Inflammatory macrophage treated with lipopolysaccharide for 1 hour (primary cell): ENCODE measurements around the gene CSF2.
"Not testable (repeated sequence)": the region's sequence is repeated elsewhere in the genome, so short reads cannot be mapped to it uniquely, and the experiment has no call there.

Experiments used
- DNase-seq, 2 donors: peaks; one replicate each; pipeline ENCODE4 v3.0.0-alpha.2; 2020 to 2022

CSF2 gene

DNA sequence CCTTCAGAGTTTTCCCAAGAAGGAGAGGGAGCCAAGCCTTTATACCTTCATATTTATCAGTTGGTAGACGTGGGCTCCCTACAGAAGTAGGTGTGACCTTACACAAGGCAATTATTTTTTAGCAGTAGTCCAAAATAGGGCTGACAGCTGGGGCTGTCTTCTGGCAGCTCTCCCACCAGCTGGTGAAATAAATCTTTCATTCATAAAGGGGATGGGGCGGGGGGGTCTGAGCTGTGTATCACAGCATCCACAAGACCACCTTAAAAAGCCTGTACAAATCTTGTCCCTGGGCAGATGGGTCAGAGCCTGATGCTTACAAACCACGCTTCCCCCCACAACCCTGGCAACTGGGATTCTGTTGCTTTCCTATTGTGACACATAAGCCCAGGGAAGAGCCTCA lies 19.7 kb downstream of the CSF2 start:
- no peak for DNase-seq

DNA sequence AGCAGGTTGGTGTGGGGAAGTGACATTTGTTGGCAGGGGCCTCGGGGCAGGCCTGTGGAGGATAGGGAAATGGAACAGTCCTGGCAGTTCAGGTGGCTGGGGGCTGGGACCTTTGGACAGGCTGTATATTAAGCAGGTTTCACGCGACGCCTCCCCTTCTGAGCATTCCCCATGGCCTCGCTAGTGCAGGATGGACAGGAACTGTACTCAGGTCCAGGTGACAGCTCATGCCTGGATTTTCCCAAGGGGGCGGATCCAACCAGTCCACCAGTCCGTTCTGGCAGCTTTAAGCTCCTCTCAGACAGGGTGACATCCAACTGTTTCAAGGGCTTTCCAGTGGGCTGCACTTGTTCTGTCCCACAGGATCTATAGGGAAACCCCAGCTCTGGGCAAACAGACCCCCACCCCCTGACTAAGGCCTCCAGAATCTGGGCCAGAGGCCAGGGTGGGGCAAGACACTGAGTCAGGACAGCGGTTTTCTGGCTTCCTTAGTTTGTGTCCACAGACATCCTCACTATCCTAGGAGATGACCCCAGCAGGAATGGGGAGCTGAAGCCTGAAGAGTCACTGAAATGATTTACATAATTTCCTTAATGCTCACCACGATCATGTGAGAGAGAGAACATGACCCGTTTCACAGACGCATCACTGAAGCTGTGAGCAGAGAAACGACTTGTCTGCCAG lies 20.9 kb downstream of the CSF2 start:
- DNase-seq = peak; percentile 52 to 80

DNA sequence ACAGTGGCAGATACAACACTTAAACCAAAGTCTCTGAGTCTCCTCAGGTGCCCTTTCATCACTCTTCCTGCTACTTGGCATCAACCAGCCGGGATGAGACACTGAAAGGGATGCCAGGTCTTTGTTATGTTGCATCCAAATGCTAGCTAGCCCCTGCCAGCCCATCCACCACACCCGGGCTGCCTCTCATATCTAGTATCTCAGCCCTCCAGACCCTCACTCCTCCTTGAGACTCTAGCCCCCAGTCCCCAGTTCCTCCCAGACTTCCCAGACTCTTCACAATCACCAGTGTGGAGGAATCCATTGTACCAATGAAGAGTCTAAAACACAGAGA lies 21.5 kb downstream of the CSF2 start:
- no peak for DNase-seq

DNA sequence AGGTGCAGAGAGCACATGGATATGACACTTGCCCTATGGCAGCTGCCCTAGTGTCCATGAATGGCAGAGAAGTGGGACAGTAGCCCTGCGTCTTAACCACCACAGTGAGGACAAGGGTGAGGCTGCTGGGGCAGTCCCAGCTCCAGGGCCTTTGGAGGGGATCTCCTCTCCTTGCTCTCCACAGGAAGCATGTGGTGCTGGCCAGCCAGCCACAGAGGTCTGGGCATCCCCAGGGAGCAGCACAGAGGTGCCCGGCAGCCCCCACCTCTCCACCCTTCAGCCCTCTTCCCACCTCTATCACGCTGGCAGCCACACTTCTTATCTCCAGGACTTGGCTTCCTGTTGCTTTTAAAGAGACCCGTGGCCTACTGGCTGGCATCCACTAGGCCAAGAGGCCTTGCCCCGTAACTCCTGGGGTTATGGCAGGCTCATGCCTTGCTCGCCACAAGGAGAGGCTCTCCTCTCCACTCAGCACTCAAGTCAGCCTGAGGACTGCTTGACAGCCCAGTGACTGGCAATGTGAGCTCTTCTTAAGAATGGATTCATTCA lies 21.9 kb downstream of the CSF2 start:
- DNase-seq = peak; percentile 37 to 76

DNA sequence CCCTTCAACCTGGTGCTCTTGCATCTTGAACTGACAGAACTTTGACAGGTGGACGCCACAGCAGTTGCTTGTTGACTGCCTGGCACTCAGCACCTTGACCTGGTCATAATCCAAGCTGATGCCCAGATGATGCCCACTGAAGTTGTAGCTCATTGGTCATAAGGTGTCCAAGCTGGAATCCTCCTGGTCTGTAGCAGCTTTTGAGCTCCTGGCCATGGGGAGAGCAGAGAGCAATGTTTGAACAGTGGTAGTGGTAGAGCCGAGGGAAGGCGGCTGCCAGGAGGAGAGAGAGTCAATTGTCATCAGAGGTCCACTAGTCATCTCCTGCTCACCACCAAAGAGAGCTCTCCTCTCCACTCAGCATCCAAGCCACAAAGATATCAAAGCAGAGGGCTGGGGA lies 23.3 kb downstream of the CSF2 start:
- DNase-seq = no peak

DNA sequence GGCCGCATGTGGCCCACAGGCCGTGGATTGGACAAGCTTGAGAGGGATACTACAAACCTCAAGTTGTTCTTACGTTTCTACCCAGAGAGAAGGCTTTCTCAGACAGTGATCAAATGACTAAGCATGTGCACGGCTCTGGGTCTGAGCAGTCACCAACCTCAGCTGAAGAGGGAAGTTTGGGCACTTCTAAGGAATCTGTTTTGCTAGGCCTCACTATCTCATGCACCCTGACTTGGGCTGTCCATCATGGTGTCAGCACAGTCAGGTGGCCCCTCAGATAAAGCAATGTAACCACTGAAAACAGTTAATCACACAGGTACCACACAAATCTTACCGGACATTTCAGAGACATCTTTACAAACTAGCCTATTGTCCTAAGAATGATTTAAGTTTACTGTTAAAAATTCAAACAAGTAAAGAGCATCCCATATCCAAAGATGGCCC lies 24.6 kb downstream of the CSF2 start:
- peak; percentile 42 to 66 for DNase-seq

DNA sequence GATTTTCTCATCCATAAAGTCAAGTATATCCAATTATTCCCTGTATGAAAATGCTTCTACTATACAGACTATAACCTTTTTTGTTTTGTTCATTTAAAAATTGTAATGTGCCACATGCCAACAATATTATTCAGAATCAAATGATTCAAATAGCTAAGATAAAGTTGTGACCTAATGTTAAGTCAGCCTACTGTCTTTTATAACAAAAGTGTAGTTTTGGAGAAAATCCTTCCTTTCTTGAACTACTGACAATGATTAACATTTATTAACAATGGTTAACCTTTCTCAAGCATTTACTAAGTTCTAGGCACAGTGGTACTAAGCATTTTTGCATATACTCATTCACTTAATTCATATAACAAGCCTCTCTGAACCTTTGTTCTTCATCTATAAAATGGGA lies 25.0 kb downstream of the CSF2 start:
- no peak for DNase-seq

DNA sequence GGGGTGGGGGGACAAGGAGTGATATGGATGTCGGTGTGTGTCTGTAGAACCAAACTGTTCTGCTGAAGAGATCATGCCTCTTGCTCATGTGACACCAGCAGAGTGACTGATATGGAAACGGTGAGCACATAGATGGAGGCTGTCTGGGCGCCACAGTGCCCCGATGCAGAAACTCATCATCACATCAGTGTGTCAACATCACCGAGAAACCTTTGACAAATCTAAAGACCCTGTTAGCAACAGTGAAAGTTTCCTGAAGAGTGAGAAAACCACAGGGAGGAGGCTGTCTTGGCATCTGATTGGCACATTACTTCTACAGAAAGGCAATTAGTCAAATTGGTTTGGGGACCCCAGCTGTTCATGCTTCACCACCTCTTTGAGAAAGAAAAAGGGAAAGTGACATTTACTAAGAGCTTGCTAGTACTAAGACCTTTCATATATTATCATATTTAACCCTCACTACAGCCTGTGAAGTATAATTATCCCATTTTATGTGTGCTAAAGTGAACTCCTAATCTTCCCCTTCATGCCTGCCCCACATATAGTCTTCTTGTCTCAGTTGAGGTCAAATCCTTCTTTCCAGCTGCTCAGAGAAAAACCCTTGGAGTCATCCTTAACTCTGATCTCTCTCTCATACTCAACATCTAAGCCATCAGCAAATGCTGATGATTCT lies 25.6 kb downstream of the CSF2 start:
- no peak for DNase-seq

DNA sequence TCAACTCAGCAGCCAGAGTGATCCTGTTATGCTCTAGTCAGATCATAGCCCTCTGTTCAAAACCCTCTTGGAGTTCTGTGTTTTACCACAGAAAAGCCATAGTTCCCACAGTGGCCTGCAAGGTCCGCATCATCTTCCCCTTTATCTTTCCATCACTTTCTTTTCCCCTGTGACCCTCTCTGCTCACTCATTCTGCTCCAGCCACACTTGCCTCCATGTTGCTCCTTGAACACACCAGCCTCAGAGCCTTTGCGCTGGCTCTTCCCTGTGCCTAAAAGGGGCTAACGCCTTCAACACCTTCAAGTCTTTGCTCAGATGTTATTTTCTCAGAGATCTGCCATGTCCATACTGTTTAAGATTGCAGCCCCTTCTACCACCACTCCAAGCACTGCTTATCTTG lies 26.3 kb downstream of the CSF2 start:
- DNase-seq = no peak

DNA sequence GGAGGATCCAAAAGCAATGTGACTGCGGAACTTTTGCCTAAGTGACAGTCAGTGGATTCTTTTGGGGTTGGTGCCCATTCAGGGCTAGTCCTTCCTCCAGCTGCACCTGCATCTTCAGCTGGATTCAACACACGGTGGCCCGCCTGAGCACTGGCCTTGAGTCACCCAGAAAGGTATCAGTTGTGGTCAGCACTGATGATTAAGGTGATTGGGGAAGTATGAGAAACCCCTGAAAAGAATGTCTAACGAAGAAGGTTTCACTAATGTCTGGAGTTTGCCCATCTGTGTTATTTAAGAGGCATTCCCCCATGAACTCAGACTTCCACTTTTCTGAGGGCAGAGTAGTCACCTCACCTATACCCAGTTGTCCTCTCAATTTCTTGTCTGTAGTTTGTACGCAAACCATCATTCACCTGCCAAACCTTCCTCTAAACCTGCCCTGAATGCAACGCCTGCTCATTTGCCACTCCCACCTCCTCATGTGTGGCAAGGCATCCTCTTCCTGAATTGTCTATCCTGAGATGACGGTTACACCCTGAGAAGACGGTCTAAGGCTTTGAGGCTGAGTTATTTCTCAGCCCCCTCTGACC lies 27.2 kb downstream of the CSF2 start:
- DNase-seq = no peak

DNA sequence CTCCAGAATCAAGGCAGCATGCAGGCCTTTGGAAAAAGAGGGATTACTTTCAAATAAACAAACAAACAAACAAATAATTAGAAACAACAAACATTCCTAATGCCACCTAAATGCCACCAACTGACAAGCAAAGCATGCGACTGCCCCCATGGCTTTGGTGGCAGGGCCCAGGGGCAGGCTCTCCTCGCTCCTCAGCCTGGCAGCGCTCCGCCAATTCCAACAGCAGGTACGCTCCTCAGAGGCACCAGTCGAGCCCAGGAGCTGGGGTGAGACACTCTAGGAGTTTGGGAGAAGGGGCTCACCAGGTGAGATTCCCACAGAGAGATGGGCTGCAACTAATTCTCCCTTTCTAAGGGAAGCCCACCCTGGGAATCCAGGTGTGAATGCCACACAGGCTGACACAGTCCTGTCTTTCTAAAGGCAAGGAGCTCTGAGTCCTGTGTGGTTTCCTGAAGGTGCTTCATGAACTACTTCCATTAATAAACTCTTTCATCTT lies 27.8 kb downstream of the CSF2 start:
- DNase-seq = no peak

DNA sequence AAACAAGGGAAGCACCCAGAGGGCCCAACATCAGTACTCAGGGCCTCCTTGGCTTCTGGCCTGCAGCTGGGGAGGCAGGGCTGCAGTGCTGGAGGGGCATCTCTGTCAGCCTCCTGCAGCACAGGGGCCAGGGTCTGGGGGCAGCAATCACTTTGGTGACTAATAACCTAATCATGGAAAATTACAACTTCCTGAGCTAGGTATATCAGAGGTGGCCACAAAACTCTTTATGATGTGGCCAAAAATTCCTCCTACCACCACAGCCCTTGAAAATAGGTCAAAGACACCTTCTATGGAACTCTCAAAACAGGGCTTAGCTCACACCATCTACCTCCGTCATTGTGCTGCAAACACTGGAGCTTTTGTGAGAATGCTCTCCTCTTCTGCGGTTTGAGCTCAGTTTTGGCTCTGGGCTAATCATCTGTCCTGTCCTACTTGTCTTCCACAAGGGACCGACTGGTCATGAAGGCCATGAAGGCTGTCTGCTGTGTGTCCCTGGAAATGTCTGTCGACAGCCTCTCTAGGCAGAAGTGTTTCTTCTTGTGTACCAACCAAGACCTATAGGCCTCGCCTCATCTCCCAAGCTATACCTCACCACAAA lies 28.6 kb downstream of the CSF2 start:
- DNase-seq = no peak

DNA sequence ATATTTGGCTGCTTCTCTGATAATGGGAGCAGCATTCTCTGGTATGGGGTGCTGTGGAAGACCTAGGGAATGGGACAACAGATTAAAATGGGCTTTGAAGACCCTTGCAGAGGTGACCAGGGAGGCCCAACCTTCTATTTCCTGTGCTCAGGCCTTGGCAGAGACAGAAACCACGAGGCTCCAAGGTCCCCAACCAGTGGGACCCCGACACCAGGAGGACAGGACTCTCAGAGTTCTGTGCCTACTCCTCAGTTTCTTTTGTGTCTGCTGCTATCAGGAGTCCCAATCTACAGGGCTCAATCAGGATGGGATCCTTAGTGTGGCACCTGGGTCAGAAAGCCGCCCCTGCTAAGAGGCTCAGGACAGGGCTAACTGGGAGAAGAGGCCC lies 29.3 kb downstream of the CSF2 start:
- no peak for DNase-seq

DNA sequence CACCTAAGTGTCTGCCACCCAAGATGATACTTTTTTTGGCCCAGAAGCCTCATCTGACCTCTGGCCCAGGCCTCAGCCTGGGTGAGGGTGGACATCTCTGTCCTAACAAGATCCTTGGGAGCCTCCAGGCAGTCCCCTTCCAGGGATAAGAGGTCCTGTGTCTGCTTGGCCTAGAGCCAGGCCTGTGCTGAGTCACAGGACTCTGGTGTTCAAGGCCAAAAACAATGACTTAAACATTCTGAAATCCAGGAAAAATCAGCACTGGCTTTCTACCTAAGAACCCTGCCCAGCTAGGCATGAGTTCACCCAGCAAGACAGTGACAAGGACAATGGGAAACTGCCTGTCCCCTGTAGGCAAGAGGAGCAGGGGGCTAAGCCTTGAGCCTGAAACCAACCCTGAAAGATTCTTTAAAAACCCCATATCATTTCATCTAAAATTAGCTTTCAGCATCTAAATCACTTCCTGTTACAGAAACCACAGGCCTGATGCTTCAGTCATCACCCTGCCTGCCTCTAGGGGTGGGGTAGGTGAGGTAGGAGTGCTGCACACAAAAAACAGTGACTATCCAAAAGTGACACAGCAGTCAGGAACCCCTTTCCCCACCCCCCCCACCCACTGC lies 29.9 kb downstream of the CSF2 start:
- peak; percentile 63 to 86 for DNase-seq

DNA sequence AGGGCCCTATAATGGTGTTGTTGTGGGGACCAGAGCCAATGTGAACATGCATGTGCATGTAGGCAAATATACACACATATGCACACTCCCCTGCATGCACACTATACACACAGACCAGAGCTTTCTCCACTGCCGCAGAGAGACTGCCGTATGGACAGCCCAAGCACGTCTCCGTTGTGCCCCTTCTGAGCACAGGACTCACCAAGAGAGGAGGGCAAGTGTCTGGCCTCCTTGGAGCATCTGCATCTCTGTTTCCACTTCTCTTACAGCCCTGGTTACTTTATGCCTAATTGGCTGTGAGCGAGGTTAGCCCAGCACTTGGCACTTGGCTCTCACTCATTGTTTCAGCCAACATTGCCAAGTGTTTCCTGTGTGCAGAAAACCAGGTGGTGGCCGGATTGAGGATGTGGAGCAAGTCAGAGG lies 30.4 kb downstream of the CSF2 start:
- no peak for DNase-seq

DNA sequence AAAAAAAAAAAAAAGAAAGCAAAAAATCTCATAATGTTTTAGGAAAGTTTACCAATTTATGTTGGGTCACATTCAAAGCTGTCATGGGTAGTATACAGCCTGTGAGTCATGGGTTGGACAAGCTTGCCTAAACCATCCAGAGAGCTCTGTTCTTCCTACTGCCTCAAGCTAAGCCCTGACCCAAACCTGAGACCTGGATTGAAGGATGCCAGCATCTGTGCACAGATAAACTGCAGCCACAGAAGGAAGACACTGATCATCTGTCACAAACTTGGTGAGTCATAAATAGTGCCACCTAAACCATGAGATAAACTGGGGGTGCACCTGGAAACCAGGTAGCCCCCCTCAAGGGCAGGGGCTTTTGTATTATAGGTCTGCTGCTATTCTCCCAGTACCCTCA lies 31.0 kb downstream of the CSF2 start:
- peak; percentile 17 to 62 for DNase-seq

DNA sequence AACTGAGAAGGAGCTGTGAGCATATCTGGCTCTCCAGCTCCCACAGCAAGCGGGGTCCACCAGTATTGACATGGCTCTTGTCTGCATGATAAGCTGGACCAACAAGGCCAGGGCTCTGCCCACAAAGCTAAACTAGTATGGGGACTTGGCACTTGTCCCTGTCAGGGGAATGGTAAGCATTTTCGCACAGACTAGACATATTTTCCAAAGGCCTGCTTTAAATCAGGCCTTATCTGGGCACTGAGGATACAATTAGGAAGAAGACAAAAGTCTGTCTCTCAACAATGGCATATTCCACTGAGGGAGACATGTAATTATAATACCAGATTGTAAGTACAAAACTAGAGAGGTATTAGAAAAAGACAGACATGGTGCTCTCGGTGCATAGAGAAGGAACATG lies 32.1 kb downstream of the CSF2 start:
- no peak for DNase-seq

DNA sequence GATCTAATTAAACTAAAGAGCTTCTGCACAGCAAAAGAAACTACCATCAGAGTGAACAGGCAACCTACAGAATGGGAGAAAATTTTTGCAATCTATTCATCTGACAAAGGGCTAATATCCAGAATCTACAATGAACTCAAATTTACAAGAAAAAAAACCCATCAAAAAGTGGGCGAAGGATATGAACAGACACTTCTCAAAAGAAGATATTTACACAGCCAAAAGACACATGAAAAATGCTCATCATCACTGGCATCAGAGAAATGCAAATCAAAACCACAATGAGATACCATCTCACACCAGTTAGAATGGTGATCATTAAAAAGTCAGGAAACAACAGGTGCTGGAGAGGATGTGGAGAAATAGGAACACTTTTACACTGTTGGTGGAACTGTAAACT lies 34.9 kb downstream of the CSF2 start:
- DNase-seq = not testable (repeated sequence)

DNA sequence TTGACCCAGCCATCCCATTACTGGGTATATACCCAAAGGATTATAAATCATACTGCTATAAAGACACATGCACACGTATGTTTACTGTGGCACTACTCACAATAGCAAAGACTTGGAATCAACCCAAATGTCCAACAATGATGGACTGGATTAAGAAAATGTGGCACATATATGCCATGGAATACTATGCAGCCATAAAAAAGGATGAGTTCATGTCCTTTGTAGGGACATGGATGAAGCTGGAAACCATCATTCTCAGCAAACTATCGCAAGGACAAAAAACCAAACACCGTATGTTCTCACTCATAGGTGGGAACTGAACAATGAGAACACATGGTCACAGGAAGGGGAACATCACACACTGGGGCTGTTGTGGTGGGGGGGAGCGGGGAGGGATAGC lies 35.4 kb downstream of the CSF2 start:
- not testable (repeated sequence) for DNase-seq

DNA sequence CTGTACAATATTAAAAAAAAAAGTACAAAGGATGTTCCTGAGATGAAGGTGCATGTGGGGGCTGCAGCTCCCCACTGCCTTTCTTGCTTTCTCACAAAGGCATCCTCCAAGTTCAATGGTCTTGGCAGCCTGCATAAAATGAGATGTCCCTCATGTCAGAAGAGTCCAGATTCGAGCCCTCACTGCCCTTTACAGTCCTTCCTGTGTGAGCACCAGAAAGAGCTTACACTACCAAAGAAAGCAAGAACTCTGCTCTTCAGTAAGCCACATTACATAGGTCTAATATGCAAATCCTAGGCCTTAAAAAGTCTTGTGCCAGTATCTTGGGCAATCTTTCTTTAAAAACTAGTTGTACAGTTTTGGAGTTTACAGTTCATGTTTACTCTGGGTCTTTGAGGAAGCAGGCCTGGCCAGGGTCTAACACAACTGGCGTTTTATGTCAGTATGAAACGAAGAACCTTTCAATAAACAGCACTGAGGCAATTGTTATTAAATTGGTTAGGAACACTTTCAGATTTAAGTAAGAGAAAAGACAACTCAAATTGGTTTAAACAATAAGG lies 36.0 kb downstream of the CSF2 start:
- peak in 1 of 2 donors; percentile 26 for DNase-seq

DNA sequence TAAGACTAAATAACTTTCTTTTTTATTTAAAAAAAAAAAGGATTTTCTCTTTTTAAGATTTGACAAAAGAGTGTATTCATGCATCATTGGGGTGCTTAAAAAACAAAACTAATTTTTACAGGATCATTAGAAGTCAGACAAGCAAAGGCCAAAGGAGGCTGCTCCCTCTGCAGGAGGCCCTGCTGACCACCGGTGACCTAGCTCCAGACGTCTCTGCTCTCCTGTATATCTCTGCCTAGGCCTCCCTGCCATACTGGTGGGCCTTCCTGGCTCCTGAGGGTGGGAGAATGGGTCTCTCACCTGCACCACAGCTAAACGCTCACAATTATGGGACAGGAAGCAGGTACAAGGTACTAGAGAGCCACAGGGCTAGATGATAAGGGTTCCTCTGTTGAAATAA lies 36.6 kb downstream of the CSF2 start:
- DNase-seq = no peak

DNA sequence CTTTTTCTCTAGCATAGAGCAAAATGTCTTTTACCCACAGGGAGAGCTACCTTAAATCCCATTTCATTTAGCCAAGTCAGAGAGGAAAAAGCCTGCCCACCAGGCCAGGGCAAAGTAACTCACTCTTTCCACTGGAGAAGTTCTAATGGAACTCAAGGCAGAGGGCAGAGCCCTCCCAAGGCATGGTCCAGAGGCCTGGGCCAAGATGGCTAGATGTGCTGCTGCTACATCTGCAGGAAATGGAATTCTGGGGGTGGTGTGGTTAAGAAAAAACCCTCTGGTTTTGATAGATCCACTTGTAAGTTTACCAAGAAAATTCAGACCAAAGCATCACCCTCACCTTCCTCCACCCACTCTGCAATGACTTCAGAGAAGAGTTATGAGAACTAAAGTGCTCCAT lies 37.3 kb downstream of the CSF2 start:
- no peak for DNase-seq

DNA sequence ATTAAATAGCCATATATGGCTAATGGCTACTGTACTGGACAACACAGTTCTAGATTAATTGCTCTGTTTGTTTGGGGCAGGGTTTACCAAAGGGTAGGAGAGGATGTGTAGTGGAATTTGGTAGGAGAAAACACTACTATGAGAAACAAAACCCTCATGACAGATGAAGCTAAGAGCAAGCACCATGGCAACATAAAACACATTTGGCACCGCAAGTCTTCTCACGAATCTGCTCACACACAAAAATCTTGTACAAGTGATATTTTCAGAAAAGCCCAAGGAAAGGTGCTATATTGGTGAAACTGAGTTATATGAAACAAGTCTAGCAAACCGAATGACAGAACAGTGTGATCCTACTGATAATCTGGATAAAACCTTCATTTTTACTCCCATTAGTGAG lies 38.5 kb downstream of the CSF2 start:
- no peak for DNase-seq
